ENCODE results near the gene SEC16A. TPM values are rescaled to one million over a fixed set of nuclear protein-coding genes. Genes with fewer than 3 reads are reported as not detected.

Gene SEC16A
- total and polyA plus RNA-seq, 4 donors, result 11.1 to 61.0 (median 58.1) TPM

DNA sequence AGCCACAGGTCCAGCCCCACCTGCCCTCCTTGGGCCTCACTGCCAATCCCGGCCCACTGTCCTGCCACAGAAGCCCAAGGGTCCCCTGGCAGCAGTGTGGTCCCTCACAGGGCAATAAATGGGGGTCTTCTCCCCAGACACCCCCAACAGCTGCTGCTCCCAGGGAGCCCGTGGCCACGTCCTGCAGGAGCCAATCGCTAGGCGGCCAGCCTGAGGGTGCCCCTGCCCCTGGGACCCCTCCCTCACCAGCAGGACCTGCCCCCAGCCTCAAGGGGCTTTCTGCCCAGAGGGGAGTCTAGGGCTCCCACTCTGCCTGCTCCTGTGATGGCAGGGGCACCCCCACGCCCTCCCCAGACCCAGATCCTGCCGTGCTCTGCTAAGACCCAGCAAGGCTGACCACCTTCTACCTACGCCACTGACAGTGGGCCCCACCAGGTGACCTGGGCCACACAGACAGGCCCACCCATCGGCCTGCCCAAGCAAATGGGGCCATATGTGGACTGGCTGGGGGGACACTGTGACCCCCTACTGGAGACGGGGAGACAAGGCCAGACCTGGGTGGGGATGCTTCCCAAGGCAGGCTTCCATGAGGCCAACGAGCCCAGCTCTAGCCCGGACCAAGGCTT lies 46.0 kb upstream of the SEC16A start:
- no peaks in the 10 kb centered on the region for H3K36me3 ChIP-seq (ENCODE audit: control insufficient read depth in 1 of 2, insufficient read depth in 2 of 2, low read length in 1 of 2)
- no peaks in the 10 kb centered on the region for H3K27me3 ChIP-seq (ENCODE audit: control insufficient read depth in 1 of 2, insufficient read depth in 2 of 2, low read length in 1 of 2)
- no peaks in the 10 kb centered on the region for H3K9me3 ChIP-seq (ENCODE audit: control insufficient read depth, low read length)
- no peak for DNase-seq
- H3K27ac ChIP-seq (ENCODE audit: low read depth in 1 of 2, low read length in 2 of 2), result no peak overlapping the region
- no peaks in the 10 kb centered on the region for H3K4me1 ChIP-seq (ENCODE audit: control insufficient read depth in 1 of 2, insufficient read depth in 2 of 2, low read length in 2 of 2)
- no peak overlapping the region for H3K4me3 ChIP-seq (ENCODE audit: low read length in 2 of 2)
- WGBS, 2 donors, result 90 to 93% methylated on average over 12 of the region's 12 CpGs
- intact Hi-C loops (cut with DNase I), result loop anchor here in 1 of 2 donors (5.0 kb wide), 1 partner anchor 37 kb away; no protein-coding TSS in a partner anchor
- ATAC-seq (ENCODE audit: low FRiP score), result no peak

DNA sequence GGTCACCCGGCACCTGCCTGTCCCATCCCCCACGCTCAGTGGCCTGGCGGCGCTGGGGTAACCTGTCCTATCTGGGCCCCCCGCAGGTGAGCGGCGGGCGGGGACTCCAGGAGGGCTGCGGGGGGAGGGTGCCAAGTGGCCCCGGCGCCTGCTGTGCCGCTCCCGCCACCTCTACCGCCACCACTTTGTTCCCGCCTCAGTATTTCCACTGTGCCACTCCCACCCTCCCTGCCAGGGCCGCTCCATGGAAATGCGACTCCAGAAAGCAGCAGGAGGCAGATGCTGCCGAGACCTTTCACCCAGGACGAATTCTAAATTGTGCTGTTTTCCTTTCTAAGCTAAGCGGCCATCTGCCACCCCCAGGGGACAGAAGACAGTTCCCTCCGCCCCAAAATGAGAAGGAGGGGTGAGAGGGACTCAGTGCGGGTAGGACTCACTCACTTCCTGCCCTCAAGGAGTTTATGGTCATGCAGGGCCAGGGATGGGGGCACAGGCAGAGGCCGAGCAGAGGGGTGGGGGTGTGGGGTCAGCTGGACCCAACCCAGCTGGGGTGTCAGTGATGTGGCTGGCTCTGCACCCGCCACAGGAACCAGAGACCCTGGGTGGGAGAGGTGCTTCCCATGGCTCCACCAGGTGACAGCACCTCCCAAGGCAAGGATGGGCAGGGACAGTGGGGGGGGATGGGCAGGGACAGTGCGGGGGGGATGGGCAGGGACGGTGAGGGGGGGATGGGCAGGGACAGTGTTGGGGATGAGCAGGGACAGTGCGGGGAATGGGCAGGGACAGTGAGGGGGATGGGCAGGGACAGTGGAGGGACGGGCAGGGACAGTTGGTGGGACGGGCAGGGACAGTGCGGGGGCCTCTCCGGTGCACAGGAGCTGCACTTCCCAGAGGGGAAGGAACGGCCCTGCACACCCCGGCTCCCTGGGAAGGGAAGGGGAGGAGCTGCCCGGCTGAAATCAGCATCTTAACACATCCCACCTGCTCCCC lies 45.2 kb upstream of the SEC16A start:
- Histone ChIP-seq H3K4me1 (ENCODE audit: control insufficient read depth in 1 of 2, insufficient read depth in 2 of 2, low read length in 2 of 2) (no peaks in the 10 kb centered on the region), H3K27ac (ENCODE audit: low read depth in 1 of 2, low read length in 2 of 2) (no peak overlapping the region), H3K4me3 (ENCODE audit: low read length in 2 of 2) (no peak overlapping the region), H3K9me3 (ENCODE audit: control insufficient read depth, low read length) (no peaks in the 10 kb centered on the region), H3K36me3 (ENCODE audit: control insufficient read depth in 1 of 2, insufficient read depth in 2 of 2, low read length in 1 of 2) (no peaks in the 10 kb centered on the region), H3K27me3 (ENCODE audit: control insufficient read depth in 1 of 2, insufficient read depth in 2 of 2, low read length in 1 of 2) (no peaks in the 10 kb centered on the region)
- WGBS, 2 donors, result 78 to 83% methylated on average over 28 to 34 of the region's 34 CpGs
- DNase-seq (no peak), ATAC-seq (ENCODE audit: low FRiP score) (no peak)
- intact Hi-C loops (cut with DNase I), result loop anchor here in 1 of 2 donors (5.0 kb wide), 1 partner anchor 36 kb away; no protein-coding TSS in a partner anchor

DNA sequence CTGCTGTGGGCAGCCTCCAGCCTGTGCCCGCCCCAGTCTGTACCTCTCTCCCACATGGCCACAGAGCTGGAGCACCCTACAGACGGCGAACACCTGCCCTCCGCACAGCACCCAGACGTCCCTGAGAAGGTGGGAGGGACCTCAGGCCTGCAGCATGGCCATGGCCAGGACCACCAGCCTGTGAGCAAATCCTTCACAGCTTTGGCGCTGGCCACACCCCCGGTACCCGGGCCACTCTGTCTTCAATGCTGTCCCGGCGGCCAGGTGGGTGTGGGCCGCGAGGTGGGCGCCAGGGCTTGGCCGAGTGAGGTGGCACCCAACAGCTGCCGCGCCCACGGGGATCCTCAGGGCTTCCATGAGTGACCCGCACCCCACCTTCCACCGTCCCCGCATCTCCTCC lies 44.3 kb upstream of the SEC16A start:
- H3K4me1 ChIP-seq (ENCODE audit: control insufficient read depth in 1 of 2, insufficient read depth in 2 of 2, low read length in 2 of 2), result no peaks in the 10 kb centered on the region
- H3K36me3 ChIP-seq (ENCODE audit: control insufficient read depth in 1 of 2, insufficient read depth in 2 of 2, low read length in 1 of 2), result no peaks in the 10 kb centered on the region
- intact Hi-C loops (cut with DNase I), result loop anchor here in 1 of 2 donors (5.0 kb wide), 1 partner anchor 35 kb away; no protein-coding TSS in a partner anchor
- H3K27ac ChIP-seq (ENCODE audit: low read depth in 1 of 2, low read length in 2 of 2), result no peak overlapping the region
- H3K27me3 ChIP-seq (ENCODE audit: control insufficient read depth in 1 of 2, insufficient read depth in 2 of 2, low read length in 1 of 2), result no peaks in the 10 kb centered on the region
- no peaks in the 10 kb centered on the region for H3K9me3 ChIP-seq (ENCODE audit: control insufficient read depth, low read length)
- H3K4me3 ChIP-seq (ENCODE audit: low read length in 2 of 2), result no peak overlapping the region
- no peak for ATAC-seq (ENCODE audit: low FRiP score)
- WGBS, 2 donors, result 92 to 94% methylated on average over 19 to 20 of the region's 20 CpGs
- DNase-seq, result no peak

DNA sequence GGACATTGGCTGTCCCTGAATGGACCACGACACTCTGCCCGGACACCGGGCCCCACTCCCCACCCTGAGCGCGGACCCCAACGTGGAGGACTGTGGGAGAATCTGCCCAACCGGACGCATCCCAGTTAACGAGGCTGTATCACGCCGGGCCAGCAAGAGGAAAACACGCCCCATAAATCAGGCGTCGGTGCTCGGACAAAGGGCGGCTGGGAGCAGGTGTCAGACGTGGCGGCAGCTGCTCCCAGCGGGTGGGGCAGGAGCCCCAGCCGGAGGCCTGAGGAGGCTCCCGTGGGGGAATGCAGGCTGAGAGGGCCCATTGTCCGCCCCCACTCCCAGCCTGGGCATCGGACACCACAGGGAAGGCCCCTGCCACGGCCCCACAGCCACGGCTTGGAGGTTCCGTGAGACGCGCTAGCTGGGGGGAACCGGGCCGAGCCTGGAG lies 43.8 kb upstream of the SEC16A start:
- DNase-seq, result no peak
- intact Hi-C loops (cut with DNase I), result loop anchor here in 1 of 2 donors (5.0 kb wide), 1 partner anchor 34 kb away; no protein-coding TSS in a partner anchor
- Histone ChIP-seq H3K36me3 (ENCODE audit: control insufficient read depth in 1 of 2, insufficient read depth in 2 of 2, low read length in 1 of 2) (no peaks in the 10 kb centered on the region), H3K27me3 (ENCODE audit: control insufficient read depth in 1 of 2, insufficient read depth in 2 of 2, low read length in 1 of 2) (no peaks in the 10 kb centered on the region), H3K4me1 (ENCODE audit: control insufficient read depth in 1 of 2, insufficient read depth in 2 of 2, low read length in 2 of 2) (no peaks in the 10 kb centered on the region), H3K27ac (ENCODE audit: low read depth in 1 of 2, low read length in 2 of 2) (no peak overlapping the region), H3K9me3 (ENCODE audit: control insufficient read depth, low read length) (no peaks in the 10 kb centered on the region), H3K4me3 (ENCODE audit: low read length in 2 of 2) (no peak overlapping the region)
- peak; percentile 8 for ATAC-seq (ENCODE audit: low FRiP score)
- 86 to 89% methylated on average over 30 of the region's 30 CpGs for WGBS, 2 donors

DNA sequence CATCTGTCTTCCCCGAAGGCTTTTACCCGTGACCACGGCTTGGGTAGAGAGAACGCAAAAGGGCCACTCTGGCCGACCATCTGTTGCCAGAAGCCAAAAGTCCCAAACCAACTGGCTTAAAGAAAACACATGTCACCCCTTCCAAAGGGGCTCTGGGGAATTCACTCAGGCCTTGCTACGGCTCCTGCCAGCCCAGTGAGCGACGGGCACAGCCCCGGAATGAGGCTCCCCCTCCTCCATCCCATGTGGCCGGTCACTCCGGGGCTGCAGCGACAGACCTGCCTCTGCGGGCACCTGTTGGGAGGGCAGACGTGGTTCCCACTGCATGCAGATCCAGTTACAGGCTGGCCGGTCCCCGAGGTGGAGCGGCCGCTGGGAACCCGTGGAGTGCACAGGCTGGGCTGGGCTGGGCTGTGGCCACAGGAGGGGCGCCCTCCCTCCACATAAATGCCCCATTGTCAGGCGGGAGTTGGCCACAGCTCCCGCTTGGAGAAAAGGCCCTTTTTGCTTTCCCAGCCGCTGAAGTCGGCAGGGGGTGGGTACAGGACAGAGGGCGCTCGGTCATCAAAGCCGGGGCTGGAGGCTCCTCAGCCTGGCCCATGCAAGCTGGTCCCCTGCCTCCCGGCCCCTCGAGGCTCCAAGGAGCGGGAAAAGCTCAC lies 43.1 kb upstream of the SEC16A start:
- Histone ChIP-seq H3K27ac (ENCODE audit: low read depth in 1 of 2, low read length in 2 of 2) (no peak overlapping the region), H3K9me3 (ENCODE audit: control insufficient read depth, low read length) (no peaks in the 10 kb centered on the region), H3K36me3 (ENCODE audit: control insufficient read depth in 1 of 2, insufficient read depth in 2 of 2, low read length in 1 of 2) (no peaks in the 10 kb centered on the region), H3K4me3 (ENCODE audit: low read length in 2 of 2) (no peak overlapping the region), H3K4me1 (ENCODE audit: control insufficient read depth in 1 of 2, insufficient read depth in 2 of 2, low read length in 2 of 2) (no peaks in the 10 kb centered on the region), H3K27me3 (ENCODE audit: control insufficient read depth in 1 of 2, insufficient read depth in 2 of 2, low read length in 1 of 2) (no peaks in the 10 kb centered on the region)
- DNase-seq, result peak in 1 of 2 donors; percentile 85
- WGBS, 2 donors, result 6 to 12% methylated on average over 30 of the region's 30 CpGs
- intact Hi-C loops (cut with DNase I), result loop anchor here (2.0 to 5.0 kb wide), 2 partner anchors 34 to 37 kb away; no protein-coding TSS in a partner anchor
- peak; percentile 37 for ATAC-seq (ENCODE audit: low FRiP score)

DNA sequence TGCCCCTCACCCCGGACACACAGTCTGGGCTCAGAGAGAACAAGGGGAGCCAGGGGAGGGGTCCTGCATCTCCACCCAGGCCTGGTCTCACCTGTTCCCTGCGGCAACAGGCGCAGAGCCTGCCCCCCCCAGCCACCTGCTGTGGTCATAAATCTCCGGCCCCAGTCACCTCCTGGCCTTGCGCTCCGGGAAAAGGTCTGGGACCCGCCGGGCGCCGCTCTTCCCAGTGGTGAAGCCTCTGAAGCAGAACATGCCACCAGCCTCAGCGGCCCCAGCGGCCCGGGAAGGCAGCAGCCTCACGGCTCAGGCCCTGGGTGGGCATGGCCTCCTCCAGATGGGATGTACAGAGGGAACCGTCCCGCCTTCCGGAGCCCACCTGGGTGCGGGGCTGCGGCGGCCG lies 42.4 kb upstream of the SEC16A start:
- Histone ChIP-seq H3K4me3 (ENCODE audit: low read length in 2 of 2) (no peak overlapping the region), H3K27ac (ENCODE audit: low read depth in 1 of 2, low read length in 2 of 2) (no peak overlapping the region), H3K27me3 (ENCODE audit: control insufficient read depth in 1 of 2, insufficient read depth in 2 of 2, low read length in 1 of 2) (no peaks in the 10 kb centered on the region), H3K4me1 (ENCODE audit: control insufficient read depth in 1 of 2, insufficient read depth in 2 of 2, low read length in 2 of 2) (no peaks in the 10 kb centered on the region), H3K9me3 (ENCODE audit: control insufficient read depth, low read length) (no peaks in the 10 kb centered on the region), H3K36me3 (ENCODE audit: control insufficient read depth in 1 of 2, insufficient read depth in 2 of 2, low read length in 1 of 2) (no peaks in the 10 kb centered on the region)
- WGBS, 2 donors, result 89 to 90% methylated on average over 18 to 21 of the region's 21 CpGs
- intact Hi-C loops (cut with DNase I), result loop anchor here (2.0 to 5.0 kb wide), 2 partner anchors 33 to 36 kb away; no protein-coding TSS in a partner anchor
- ATAC-seq (ENCODE audit: low FRiP score), result no peak
- no peak for DNase-seq

DNA sequence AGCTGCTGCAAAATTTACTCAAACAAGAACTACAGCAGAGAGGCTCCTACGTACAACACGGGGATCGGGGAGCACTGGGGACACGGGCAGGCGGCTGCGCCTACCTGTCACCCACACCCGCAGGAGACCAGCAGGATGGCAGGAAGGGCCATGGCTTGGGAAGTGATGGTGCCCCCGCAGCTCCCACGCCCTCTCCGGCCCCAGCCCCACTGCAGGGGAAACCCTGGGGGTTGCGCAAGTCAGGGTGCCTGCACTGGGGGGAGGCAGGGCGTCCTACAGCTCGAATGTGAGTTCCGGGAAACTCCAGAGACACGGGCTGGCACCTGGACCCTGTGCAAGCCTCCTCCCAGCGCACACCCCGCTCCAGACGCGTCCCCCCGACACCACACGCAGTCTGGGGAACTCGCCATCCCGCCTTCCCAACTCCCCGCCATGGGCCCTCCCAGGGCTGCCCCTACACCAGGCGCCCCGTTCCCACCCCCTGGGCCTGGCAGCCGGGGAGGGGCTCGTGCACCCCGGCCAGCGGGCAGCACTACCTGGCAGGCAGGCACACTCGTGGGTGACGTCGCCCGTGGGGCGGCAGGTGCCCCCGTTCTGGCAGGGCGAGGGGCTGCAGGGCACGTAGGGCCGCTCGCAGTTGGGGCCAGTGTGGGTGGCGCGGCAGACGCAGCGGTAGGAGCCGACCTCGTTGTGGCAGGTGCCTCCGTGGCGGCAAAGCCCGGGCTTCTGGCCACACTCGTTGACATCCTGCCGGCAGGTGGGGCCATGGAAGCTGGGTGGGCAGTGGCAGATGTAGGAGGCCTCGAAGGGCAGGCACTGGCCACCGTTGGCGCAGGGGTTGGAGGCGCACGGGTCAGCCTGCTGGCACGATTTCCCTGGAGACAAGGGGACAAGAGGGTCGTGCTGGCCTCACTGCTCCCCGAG lies 39.7 kb upstream of the SEC16A start:
- 89 to 90% methylated on average over 58 to 59 of the region's 59 CpGs for WGBS, 2 donors
- H3K36me3 ChIP-seq (ENCODE audit: control insufficient read depth in 1 of 2, insufficient read depth in 2 of 2, low read length in 1 of 2), result peaks cover 0 to 4% of the 10 kb centered on the region in 2 donors
- no peak for ATAC-seq (ENCODE audit: low FRiP score)
- no peaks in the 10 kb centered on the region for H3K9me3 ChIP-seq (ENCODE audit: control insufficient read depth, low read length)
- intact Hi-C loops (cut with DNase I), result no loop called here
- H3K4me3 ChIP-seq (ENCODE audit: low read length in 2 of 2), result no peak overlapping the region
- H3K27ac ChIP-seq (ENCODE audit: low read depth in 1 of 2, low read length in 2 of 2), result no peak overlapping the region
- no peaks in the 10 kb centered on the region for H3K27me3 ChIP-seq (ENCODE audit: control insufficient read depth in 1 of 2, insufficient read depth in 2 of 2, low read length in 1 of 2)
- no peaks in the 10 kb centered on the region for H3K4me1 ChIP-seq (ENCODE audit: control insufficient read depth in 1 of 2, insufficient read depth in 2 of 2, low read length in 2 of 2)
- no peak for DNase-seq
